ENCODE results near the gene LRMDA. TPM values are rescaled to one million over a fixed set of nuclear protein-coding genes. Genes with fewer than 3 reads are reported as not detected.

The LRMDA gene
- total RNA-seq, 2 donors from 2014 or later = 9.6 to 12.6 TPM

DNA sequence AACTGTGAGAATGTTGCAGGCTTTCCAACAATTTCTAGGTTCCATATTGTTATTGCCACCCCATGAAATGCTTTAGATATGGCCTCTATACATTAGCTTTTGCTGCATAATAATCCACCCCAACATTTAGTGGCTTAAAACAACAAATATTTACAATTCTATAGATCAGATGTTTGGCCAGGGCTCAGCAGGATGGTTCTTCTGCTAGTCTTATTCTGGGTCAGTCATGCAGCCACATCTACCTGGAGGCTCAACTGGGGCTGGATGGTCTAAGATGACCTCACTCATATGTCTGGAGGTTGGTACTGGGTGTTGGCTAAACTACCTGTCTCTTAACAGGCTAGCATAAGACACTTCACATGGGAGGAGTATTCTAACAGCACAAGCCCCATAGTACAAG is 607.3 kb downstream of the LRMDA start:
- no peak overlapping the region for H3K4me3 ChIP-seq
- intact Hi-C loops (cut with DNase I) = loop anchor here (5.0 to 10.0 kb wide), 3 partner anchors 49 to 374 kb away; no protein-coding TSS in a partner anchor
- no peaks in the 10 kb centered on the region for H3K9me3 ChIP-seq
- no peaks in the 10 kb centered on the region for H3K36me3 ChIP-seq
- peaks cover 4% of the 10 kb centered on the region for H3K4me1 ChIP-seq (replicated peaks)
- TF ChIP-seq POLR2A (IDR thresholded peaks at IDR 0.05) (no peak), CTCF (IDR thresholded peaks at IDR 0.05) (no peak)
- H3K27ac ChIP-seq = no peak overlapping the region
- H3K27me3 ChIP-seq (replicated peaks; ENCODE audit: insufficient read depth) = no peaks in the 10 kb centered on the region
- no peak for DNase-seq (ENCODE audit: low spot score)

DNA sequence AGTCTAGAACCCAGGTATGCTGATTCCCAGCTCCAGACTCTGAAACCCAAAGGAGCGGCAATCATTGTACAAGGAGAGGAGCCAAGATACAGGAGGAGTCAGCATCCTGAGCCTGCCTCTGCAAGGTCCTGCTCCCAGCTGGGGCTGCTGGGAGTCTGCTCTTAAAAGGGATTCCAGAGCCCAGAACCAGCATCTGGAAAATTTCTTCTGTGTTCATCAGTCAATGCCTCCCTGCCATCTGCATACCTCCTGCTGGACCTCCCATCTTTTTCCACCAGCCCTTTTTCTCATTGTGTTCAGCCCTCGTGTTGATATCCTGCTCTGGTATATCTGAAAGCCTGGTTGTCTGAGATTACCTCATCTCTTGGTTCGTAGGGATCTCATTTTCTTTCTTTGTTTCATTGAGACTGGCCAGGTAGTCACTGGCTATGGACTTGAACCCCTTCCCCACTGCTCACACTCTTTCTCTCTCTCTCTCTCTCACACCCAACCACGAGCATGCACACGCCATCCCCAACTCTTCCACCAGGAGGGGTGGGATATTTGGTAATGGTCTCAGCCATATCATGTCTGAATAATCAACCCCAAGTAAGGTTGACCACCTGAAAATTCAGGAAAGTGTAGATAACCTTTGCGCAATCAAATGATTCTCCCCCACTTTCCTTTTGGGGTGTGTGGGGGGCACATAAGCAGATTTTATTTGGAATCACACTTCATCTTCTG is 608.8 kb downstream of the LRMDA start:
- H3K4me1 ChIP-seq (replicated peaks) = peaks cover 4% of the 10 kb centered on the region
- WGBS = 94% methylated on average over 6 of the region's 6 CpGs
- intact Hi-C loops (cut with DNase I) = no loop called here

GRCh38 chr10:76040830-76041220 is 609.4 kb downstream of the LRMDA start:
- Histone ChIP-seq H3K4me3 (no peak overlapping the region), H3K27me3 (replicated peaks; ENCODE audit: insufficient read depth) (no peaks in the 10 kb centered on the region), H3K36me3 (no peaks in the 10 kb centered on the region), H3K9me3 (no peaks in the 10 kb centered on the region), H3K4me1 (replicated peaks) (peaks cover 3% of the 10 kb centered on the region), H3K27ac (no peak overlapping the region)
- intact Hi-C loops (cut with DNase I) = no loop called here
- 97% methylated on average over 6 of the region's 6 CpGs for WGBS
- TF ChIP-seq POLR2A (IDR thresholded peaks at IDR 0.05) (no peak), POLR2AphosphoS5 (IDR thresholded peaks at IDR 0.05) (no peak), CTCF (IDR thresholded peaks at IDR 0.05) (no peak)
- no peak for DNase-seq (ENCODE audit: low spot score)

More for the DNA sequence above, 608.8 kb downstream of the LRMDA start:
- no peaks in the 10 kb centered on the region for H3K27me3 ChIP-seq (replicated peaks; ENCODE audit: insufficient read depth)
- H3K9me3 ChIP-seq = no peaks in the 10 kb centered on the region
- no peak overlapping the region for H3K27ac ChIP-seq
- no peak for DNase-seq (ENCODE audit: low spot score)
- no peak for TF ChIP-seq POLR2AphosphoS5 (IDR thresholded peaks at IDR 0.05)
- H3K36me3 ChIP-seq = no peaks in the 10 kb centered on the region
- no peak overlapping the region for H3K4me3 ChIP-seq

- Histone ChIP-seq H3K36me3 (no peaks in the 10 kb centered on the region), H3K4me1 (replicated peaks) (no peaks in the 10 kb centered on the region), H3K9me3 (no peaks in the 10 kb centered on the region), H3K27ac (no peak overlapping the region), H3K4me3 (no peak overlapping the region), H3K27me3 (replicated peaks; ENCODE audit: insufficient read depth) (no peaks in the 10 kb centered on the region)
- TF ChIP-seq POLR2A (IDR thresholded peaks at IDR 0.05) = no peak
- no peak for TF ChIP-seq CTCF (IDR thresholded peaks at IDR 0.05)
- no peak for DNase-seq (ENCODE audit: low spot score)
- intact Hi-C loops (cut with DNase I) = no loop called here
- 70% methylated on average over 5 of the region's 5 CpGs for WGBS
These were observed 610.1 kb downstream of the LRMDA start for GRCh38 chr10:76041551-76041950.

DNA sequence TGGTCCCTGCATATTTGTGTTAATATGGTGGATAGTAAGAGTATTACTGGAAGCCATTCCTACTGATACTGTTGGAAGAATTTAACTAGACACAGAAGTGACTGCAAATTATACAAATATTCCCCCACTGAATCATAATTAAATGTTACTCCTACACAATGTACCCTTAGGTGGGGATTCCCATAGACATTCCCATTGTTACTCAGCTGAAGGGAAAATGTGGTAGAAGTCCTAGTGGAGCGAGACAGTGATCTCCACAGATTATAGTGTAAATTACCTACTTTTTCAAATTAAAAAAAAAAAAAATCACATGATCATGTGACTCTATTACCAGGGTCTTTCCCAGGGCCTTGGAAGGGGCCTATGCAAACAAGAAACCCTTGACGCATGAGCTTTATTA is 611.8 kb downstream of the LRMDA start:
- no peaks in the 10 kb centered on the region for H3K27me3 ChIP-seq (replicated peaks; ENCODE audit: insufficient read depth)
- no peak overlapping the region for H3K27ac ChIP-seq
- DNase-seq (ENCODE audit: low spot score) = no peak
- WGBS = 100% methylated on average over 2 of the region's 2 CpGs
- no peaks in the 10 kb centered on the region for H3K36me3 ChIP-seq
- no peak overlapping the region for H3K4me3 ChIP-seq
- no peak for TF ChIP-seq POLR2AphosphoS5 (IDR thresholded peaks at IDR 0.05)
- no peak for TF ChIP-seq POLR2A (IDR thresholded peaks at IDR 0.05)
- TF ChIP-seq CTCF (IDR thresholded peaks at IDR 0.05) = no peak
- H3K9me3 ChIP-seq = no peaks in the 10 kb centered on the region
- H3K4me1 ChIP-seq (replicated peaks) = no peaks in the 10 kb centered on the region
- intact Hi-C loops (cut with DNase I) = no loop called here
